Measurements from ENCODE around the gene FABP1.

The FABP1 gene

DNA sequence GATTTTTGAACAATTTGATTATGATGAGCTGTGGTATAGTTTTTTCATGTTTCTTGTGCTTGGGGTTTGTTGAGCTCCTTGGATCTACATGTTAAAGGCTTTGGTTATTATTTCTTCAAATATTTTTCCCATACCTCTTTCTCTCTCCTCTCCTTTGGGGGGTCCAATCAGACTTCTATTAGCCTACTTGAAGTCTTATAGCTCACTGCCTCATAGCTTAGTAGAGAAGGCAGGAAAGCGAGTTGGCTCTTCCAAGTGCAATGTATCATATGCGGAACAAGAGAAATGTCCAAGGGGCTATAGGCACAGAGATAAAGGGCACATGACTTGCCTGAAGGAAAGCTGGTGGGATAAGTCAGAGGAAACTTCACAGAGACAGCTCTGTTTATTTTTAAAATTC lies 14.1 kb upstream of the FABP1 start:
- TF ChIP-seq FOXK2 (IDR thresholded peaks at IDR 0.05) (no peak), SUZ12 (IDR thresholded peaks at IDR 0.05) (no peak), FOXA1 (IDR thresholded peaks at IDR 0.05) (no peak), CTBP1 (IDR thresholded peaks at IDR 0.05; ENCODE audit: borderline replicate concordance) (no peak), L3MBTL2 (conservative IDR thresholded peaks at IDR 0.05) (no peak), ELF4 (IDR thresholded peaks at IDR 0.05) (no peak), TARDBP (IDR thresholded peaks at IDR 0.05) (no peak), BHLHE40 (IDR thresholded peaks at IDR 0.05; ENCODE audit: borderline replicate concordance) (no peak), SP1 (IDR thresholded peaks at IDR 0.05) (no peak), LEF1 (IDR thresholded peaks at IDR 0.05; ENCODE audit: borderline replicate concordance) (no peak), HDGF (IDR thresholded peaks at IDR 0.05; ENCODE audit: borderline replicate concordance) (no peak), NFRKB (IDR thresholded peaks at IDR 0.05) (no peak), FOXM1 (IDR thresholded peaks at IDR 0.05; ENCODE audit: borderline replicate concordance) (no peak), ARNT (IDR thresholded peaks at IDR 0.05) (no peak), ZNF384 (IDR thresholded peaks at IDR 0.05) (no peak)
- TF ChIP-seq, protein P1, sequence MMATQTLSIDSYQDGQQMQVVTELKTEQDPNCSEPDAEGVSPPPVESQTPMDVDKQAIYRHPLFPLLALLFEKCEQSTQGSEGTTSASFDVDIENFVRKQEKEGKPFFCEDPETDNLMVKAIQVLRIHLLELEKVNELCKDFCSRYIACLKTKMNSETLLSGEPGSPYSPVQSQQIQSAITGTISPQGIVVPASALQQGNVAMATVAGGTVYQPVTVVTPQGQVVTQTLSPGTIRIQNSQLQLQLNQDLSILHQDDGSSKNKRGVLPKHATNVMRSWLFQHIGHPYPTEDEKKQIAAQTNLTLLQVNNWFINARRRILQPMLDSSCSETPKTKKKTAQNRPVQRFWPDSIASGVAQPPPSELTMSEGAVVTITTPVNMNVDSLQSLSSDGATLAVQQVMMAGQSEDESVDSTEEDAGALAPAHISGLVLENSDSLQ (IDR thresholded peaks at IDR 0.05) = no peak
- no peak for DNase-seq (ENCODE audit: extremely low spot score)
- POLR2A ChIA-PET = no interaction called here
- CTCF ChIA-PET = no interaction called here

DNA sequence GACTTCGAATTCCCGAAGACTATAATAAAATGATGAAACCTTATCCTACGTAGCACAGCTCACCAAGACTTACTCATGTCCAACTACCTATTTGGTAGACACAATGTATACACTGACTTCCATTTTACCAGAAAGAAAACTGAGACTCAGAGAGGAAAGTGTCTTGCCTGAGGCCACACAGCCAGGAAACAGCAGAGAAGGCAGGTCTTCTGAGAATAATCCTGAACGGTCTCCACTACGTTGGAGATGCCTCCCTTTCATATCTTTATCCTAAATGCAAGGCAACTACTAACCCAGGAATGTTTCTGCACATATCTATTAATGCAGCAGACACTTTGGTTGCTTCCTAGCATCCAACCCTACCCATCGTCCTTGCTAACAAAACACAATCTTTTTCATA lies 11.9 kb upstream of the FABP1 start:
- DNase-seq (ENCODE audit: extremely low spot score) = no peak
- POLR2A ChIA-PET = no interaction called here
- CTCF ChIA-PET = no interaction called here
- TF ChIP-seq LEF1 (IDR thresholded peaks at IDR 0.05; ENCODE audit: borderline replicate concordance) (no peak), HDGF (IDR thresholded peaks at IDR 0.05; ENCODE audit: borderline replicate concordance) (no peak), ELF4 (IDR thresholded peaks at IDR 0.05) (no peak), ZNF384 (IDR thresholded peaks at IDR 0.05) (no peak), FOXA1 (IDR thresholded peaks at IDR 0.05) (no peak), NFRKB (IDR thresholded peaks at IDR 0.05) (no peak), ARNT (IDR thresholded peaks at IDR 0.05) (no peak), TARDBP (IDR thresholded peaks at IDR 0.05) (no peak), SP1 (IDR thresholded peaks at IDR 0.05) (no peak), FOXM1 (IDR thresholded peaks at IDR 0.05; ENCODE audit: borderline replicate concordance) (no peak), L3MBTL2 (conservative IDR thresholded peaks at IDR 0.05) (no peak), SUZ12 (IDR thresholded peaks at IDR 0.05) (no peak)
- TF ChIP-seq, protein P1 (IDR thresholded peaks at IDR 0.05) = no peak

DNA sequence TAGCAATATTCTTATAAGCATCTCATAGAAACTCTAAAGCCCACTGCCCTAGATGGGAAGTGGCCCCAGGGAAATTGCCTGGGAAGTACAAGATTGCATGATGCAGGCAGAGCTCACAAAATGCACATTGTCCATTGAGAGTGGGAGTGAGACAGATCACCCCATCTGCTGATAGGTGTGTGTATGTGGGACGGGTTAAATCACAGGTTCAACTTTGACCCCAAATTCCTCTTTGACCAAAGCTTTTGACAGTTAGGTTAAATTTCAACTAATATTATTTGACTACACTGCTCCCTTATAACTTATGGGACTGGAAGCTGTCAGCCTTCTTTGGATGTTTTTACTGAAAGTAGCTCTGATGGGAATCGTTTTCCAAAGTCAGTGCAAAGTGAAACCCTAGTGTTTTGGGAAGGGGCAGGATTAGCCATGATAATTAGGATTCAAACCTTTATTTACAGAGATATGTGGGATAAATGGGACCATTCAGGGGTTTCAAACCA lies 11.4 kb upstream of the FABP1 start:
- DNase-seq (ENCODE audit: extremely low spot score) = no peak
- ChIA-PET POLR2A (no interaction called here), CTCF (no interaction called here)

DNA sequence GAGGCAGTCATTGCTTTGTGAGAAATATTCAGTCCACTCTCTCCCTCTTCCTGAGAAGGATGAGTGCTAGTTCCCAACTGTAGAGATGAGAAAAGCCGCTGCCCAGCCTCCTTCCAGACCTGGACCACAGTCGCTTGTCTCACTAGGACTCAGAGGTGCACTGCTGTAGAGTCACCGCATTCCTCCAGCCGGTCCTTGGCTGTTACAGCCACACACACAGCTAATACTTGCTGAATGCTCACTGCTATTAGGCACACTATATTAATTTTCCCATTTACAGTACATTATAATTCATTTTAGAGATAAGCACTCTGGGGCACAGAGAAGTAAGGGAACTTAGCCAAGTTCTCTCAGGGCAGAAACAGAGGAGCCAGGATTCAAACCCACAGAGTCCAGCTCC lies 10.0 kb upstream of the FABP1 start:
- no peak for DNase-seq (ENCODE audit: extremely low spot score)
- TF ChIP-seq L3MBTL2 (conservative IDR thresholded peaks at IDR 0.05) (no peak), NFRKB (IDR thresholded peaks at IDR 0.05) (no peak), ARNT (IDR thresholded peaks at IDR 0.05) (no peak), SP1 (IDR thresholded peaks at IDR 0.05) (no peak), SUZ12 (IDR thresholded peaks at IDR 0.05) (no peak), ZNF384 (IDR thresholded peaks at IDR 0.05) (no peak), BHLHE40 (IDR thresholded peaks at IDR 0.05; ENCODE audit: borderline replicate concordance) (no peak), FOXA1 (IDR thresholded peaks at IDR 0.05) (no peak), FOXK2 (IDR thresholded peaks at IDR 0.05) (no peak), ELF4 (IDR thresholded peaks at IDR 0.05) (no peak), FOXM1 (IDR thresholded peaks at IDR 0.05; ENCODE audit: borderline replicate concordance) (no peak), TARDBP (IDR thresholded peaks at IDR 0.05) (no peak), HDGF (IDR thresholded peaks at IDR 0.05; ENCODE audit: borderline replicate concordance) (no peak), LEF1 (IDR thresholded peaks at IDR 0.05; ENCODE audit: borderline replicate concordance) (no peak), CTBP1 (IDR thresholded peaks at IDR 0.05; ENCODE audit: borderline replicate concordance) (no peak)
- TF ChIP-seq, protein P1 (IDR thresholded peaks at IDR 0.05) = no peak
- POLR2A ChIA-PET = no interaction called here
- CTCF ChIA-PET = no interaction called here

More for the DNA sequence above, 11.4 kb upstream of the FABP1 start:
- no peak for TF ChIP-seq SUZ12 (IDR thresholded peaks at IDR 0.05)
- TF ChIP-seq ZNF384 (IDR thresholded peaks at IDR 0.05) = no peak
- TF ChIP-seq L3MBTL2 (conservative IDR thresholded peaks at IDR 0.05) = no peak
- no peak for TF ChIP-seq HDGF (IDR thresholded peaks at IDR 0.05; ENCODE audit: borderline replicate concordance)
- TF ChIP-seq ELF4 (IDR thresholded peaks at IDR 0.05) = no peak
- no peak for TF ChIP-seq BHLHE40 (IDR thresholded peaks at IDR 0.05; ENCODE audit: borderline replicate concordance)
- no peak for TF ChIP-seq NFRKB (IDR thresholded peaks at IDR 0.05)
- TF ChIP-seq FOXM1 (IDR thresholded peaks at IDR 0.05; ENCODE audit: borderline replicate concordance) = no peak
- TF ChIP-seq LEF1 (IDR thresholded peaks at IDR 0.05; ENCODE audit: borderline replicate concordance) = no peak

DNA sequence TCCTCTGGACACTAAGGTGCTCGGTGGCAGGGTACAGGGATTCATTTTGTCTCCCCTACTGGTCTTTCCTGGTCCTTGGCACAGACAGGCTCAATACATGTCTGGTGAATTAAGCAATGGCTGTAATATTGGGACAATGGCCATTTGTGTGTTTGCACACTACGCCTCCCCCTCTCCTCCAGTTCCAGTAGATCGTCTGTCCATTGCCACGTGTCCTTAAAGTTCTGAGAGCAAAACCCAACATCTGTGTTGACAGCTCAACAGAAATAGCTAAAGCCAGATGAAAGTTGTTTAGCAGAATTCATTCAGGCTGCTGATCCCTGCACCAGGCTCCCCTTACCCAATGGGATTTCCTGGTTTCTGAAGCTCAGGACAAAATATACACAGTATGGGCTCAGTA lies 9.0 kb upstream of the FABP1 start:
- ChIA-PET POLR2A (no interaction called here), CTCF (no interaction called here)

More for the DNA sequence above, 9.0 kb upstream of the FABP1 start:
- TF ChIP-seq, protein P1 (IDR thresholded peaks at IDR 0.05) = no peak
- TF ChIP-seq HDGF (IDR thresholded peaks at IDR 0.05; ENCODE audit: borderline replicate concordance) (no peak), CTBP1 (IDR thresholded peaks at IDR 0.05; ENCODE audit: borderline replicate concordance) (no peak), SUZ12 (IDR thresholded peaks at IDR 0.05) (no peak), ELF4 (IDR thresholded peaks at IDR 0.05) (no peak), FOXA1 (IDR thresholded peaks at IDR 0.05) (no peak), LEF1 (IDR thresholded peaks at IDR 0.05; ENCODE audit: borderline replicate concordance) (no peak), BHLHE40 (IDR thresholded peaks at IDR 0.05; ENCODE audit: borderline replicate concordance) (no peak), NFRKB (IDR thresholded peaks at IDR 0.05) (no peak), ZNF384 (IDR thresholded peaks at IDR 0.05) (no peak), FOXM1 (IDR thresholded peaks at IDR 0.05; ENCODE audit: borderline replicate concordance) (no peak), ARNT (IDR thresholded peaks at IDR 0.05) (no peak), FOXK2 (IDR thresholded peaks at IDR 0.05) (no peak), SP1 (IDR thresholded peaks at IDR 0.05) (no peak), TARDBP (IDR thresholded peaks at IDR 0.05) (no peak), L3MBTL2 (conservative IDR thresholded peaks at IDR 0.05) (no peak)
- DNase-seq (ENCODE audit: extremely low spot score) = no peak

All from HEK293T (cell line).